ENCODE results near the gene CDH2.

DNA sequence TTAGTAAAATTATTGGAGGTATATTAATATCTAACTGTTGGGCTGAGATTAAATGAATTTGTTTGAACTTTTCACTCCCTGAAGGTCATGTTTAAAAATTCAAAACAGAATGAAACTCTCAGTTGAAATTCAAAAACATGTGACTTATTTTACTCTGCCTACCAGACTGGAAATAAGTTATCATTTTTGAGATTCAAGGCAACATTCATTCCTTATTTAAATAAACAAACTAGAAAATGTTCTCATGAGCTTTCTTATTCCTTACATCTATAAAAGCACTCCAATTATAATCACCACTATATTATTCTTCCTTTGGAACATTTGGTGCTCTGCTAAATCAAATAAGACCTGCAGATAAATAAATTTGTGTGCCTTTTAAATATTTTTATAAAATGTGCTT is 217.8 kb downstream of the CDH2 start:
- no peak for TF ChIP-seq POLR2AphosphoS5 (IDR thresholded peaks at IDR 0.05)
- TF ChIP-seq, protein P1, sequence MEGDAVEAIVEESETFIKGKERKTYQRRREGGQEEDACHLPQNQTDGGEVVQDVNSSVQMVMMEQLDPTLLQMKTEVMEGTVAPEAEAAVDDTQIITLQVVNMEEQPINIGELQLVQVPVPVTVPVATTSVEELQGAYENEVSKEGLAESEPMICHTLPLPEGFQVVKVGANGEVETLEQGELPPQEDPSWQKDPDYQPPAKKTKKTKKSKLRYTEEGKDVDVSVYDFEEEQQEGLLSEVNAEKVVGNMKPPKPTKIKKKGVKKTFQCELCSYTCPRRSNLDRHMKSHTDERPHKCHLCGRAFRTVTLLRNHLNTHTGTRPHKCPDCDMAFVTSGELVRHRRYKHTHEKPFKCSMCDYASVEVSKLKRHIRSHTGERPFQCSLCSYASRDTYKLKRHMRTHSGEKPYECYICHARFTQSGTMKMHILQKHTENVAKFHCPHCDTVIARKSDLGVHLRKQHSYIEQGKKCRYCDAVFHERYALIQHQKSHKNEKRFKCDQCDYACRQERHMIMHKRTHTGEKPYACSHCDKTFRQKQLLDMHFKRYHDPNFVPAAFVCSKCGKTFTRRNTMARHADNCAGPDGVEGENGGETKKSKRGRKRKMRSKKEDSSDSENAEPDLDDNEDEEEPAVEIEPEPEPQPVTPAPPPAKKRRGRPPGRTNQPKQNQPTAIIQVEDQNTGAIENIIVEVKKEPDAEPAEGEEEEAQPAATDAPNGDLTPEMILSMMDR (IDR thresholded peaks at IDR 0.05 in 8 of 11, conservative IDR thresholded peaks at IDR 0.05 in 3 of 11), result no peak
